HG03139 (cell line): ENCODE data around the gene NCOR2.

ENCODE experiments used
- ATAC-seq: cut with Tn5 transposase; IDR thresholded peaks from one replicate; pipeline ENCODE4 v1.9.1; 2021; ENCODE audit not compliant: unreplicated experiment

The NCOR2 gene

GRCh38 chr12:124561231-124561630, 6.2 kb downstream of the NCOR2 start:
- ATAC-seq: no peak

GRCh38 chr12:124560146-124560890, 7.1 kb downstream of the NCOR2 start:
- no peak for ATAC-seq

GRCh38 chr12:124559182-124560017, 8.0 kb downstream of the NCOR2 start:
- no peak for ATAC-seq

- no peak for ATAC-seq
Measured at GRCh38 chr12:124558313-124558712, 9.1 kb downstream of the NCOR2 start.

GRCh38 chr12:124557518-124558223, 9.7 kb downstream of the NCOR2 start:
- no peak for ATAC-seq

GRCh38 chr12:124556896-124557501, 10.4 kb downstream of the NCOR2 start:
- no peak for ATAC-seq

GRCh38 chr12:124556074-124556466, 11.3 kb downstream of the NCOR2 start:
- ATAC-seq: no peak

GRCh38 chr12:124555168-124556073, 12.0 kb downstream of the NCOR2 start:
- ATAC-seq: no peak

GRCh38 chr12:124554429-124555029, 12.9 kb downstream of the NCOR2 start:
- ATAC-seq: no peak

- no peak for ATAC-seq
Measured at GRCh38 chr12:124553862-124554428, 13.5 kb downstream of the NCOR2 start.

GRCh38 chr12:124551268-124552144, 15.9 kb downstream of the NCOR2 start:
- no peak for ATAC-seq

- ATAC-seq: no peak
Measured at GRCh38 chr12:124550123-124551089, 17.0 kb downstream of the NCOR2 start.

- no peak for ATAC-seq
Measured at GRCh38 chr12:124549629-124550028, 17.8 kb downstream of the NCOR2 start.

GRCh38 chr12:124548854-124549378, 18.5 kb downstream of the NCOR2 start:
- no peak for ATAC-seq

- no peak for ATAC-seq
Measured at GRCh38 chr12:124547626-124548025, 19.8 kb downstream of the NCOR2 start.

- ATAC-seq: peak; percentile 74
Measured at GRCh38 chr12:124545508-124546418, 21.6 kb downstream of the NCOR2 start.
